GM19238 (cell line): ENCODE measurements around the gene SEL1L.
"Not testable (repeated sequence)": the region's sequence is repeated elsewhere in the genome, so short reads cannot be mapped to it uniquely, and the experiment has no call there.

Experiments
- DNase-seq: peaks from one replicate; pipeline ENCODE4 v3.0.0; 2011; ENCODE audit warnings: low spot score; ENCODE audit not compliant: insufficient read length

Gene SEL1L

GRCh38 chr14:81529391-81529790 lies 4.3 kb downstream of the SEL1L start:
- DNase-seq, result no peak

- DNase-seq, result no peak
Observed at GRCh38 chr14:81525129-81525528, 8.5 kb downstream of the SEL1L start.

GRCh38 chr14:81523616-81524015 lies 10.0 kb downstream of the SEL1L start:
- no peak for DNase-seq

GRCh38 chr14:81523016-81523415 lies 10.6 kb downstream of the SEL1L start:
- no peak for DNase-seq

- DNase-seq, result no peak
Observed at GRCh38 chr14:81521356-81521755, 12.3 kb downstream of the SEL1L start.

- DNase-seq, result no peak
Observed at GRCh38 chr14:81519200-81520011, 14.2 kb downstream of the SEL1L start.

- no peak for DNase-seq
Observed at GRCh38 chr14:81517798-81518398, 15.8 kb downstream of the SEL1L start.

- no peak for DNase-seq
Observed at GRCh38 chr14:81516986-81517797, 16.5 kb downstream of the SEL1L start.

GRCh38 chr14:81515927-81516326 lies 17.7 kb downstream of the SEL1L start:
- not testable (repeated sequence) for DNase-seq

- not testable (repeated sequence) for DNase-seq
Observed at GRCh38 chr14:81512826-81513225, 20.8 kb downstream of the SEL1L start.

GRCh38 chr14:81511111-81511904 lies 22.3 kb downstream of the SEL1L start:
- no peak for DNase-seq

GRCh38 chr14:81509838-81510452 lies 23.7 kb downstream of the SEL1L start:
- no peak for DNase-seq

GRCh38 chr14:81509321-81509720 lies 24.3 kb downstream of the SEL1L start:
- no peak for DNase-seq

GRCh38 chr14:81506487-81506886 lies 27.2 kb downstream of the SEL1L start:
- no peak for DNase-seq

- DNase-seq, result no peak
Observed at GRCh38 chr14:81504864-81505263, 28.8 kb downstream of the SEL1L start.

- DNase-seq, result no peak
Observed at GRCh38 chr14:81485781-81486180, 47.9 kb downstream of the SEL1L start.

GRCh38 chr14:81485372-81485771 lies 48.3 kb downstream of the SEL1L start:
- no peak for DNase-seq

- no peak for DNase-seq
Observed at GRCh38 chr14:81484120-81484519, 49.5 kb downstream of the SEL1L start.

- DNase-seq, result no peak
Observed at GRCh38 chr14:81480741-81481140, 52.9 kb downstream of the SEL1L start.

- DNase-seq, result no peak
Observed at GRCh38 chr14:81478446-81478845, 55.2 kb downstream of the SEL1L start.

GRCh38 chr14:81476816-81477215 lies 56.8 kb downstream of the SEL1L start:
- DNase-seq, result no peak
